HCT116 (cell line): ENCODE measurements around the gene CCDC57.

ENCODE experiments used
- FOSL1 ChIP-seq: IDR thresholded peaks from 2 replicates; pipeline ENCODE4 v1.6.1; 2012; ENCODE audit warnings: low read depth
- RAD21 ChIP-seq: IDR thresholded peaks from 2 replicates; pipeline ENCODE4 v1.6.1; 2012; ENCODE audit warnings: low read depth, mild to moderate bottlenecking
- YY1 ChIP-seq: IDR thresholded peaks from 2 replicates; pipeline ENCODE4 v1.6.1; 2011; ENCODE audit warnings: low read length, low read depth, moderate library complexity, mild to moderate bottlenecking; ENCODE audit not compliant: insufficient replicate concordance; ENCODE audit errors: extremely low read depth
- TF ChIP-seq, protein P1 (sequence below): IDR thresholded peaks from 2 replicates; pipeline ENCODE4 v1.6.1; 2012
- TF ChIP-seq, protein P2 (sequence below), 3 experiments: fragments of 200-600 bp in 1 of 3; sonication (generic) in 1 of 3; IDR thresholded peaks in 2 of 3; conservative IDR thresholded peaks in 1 of 3; 2 replicates each; pipeline ENCODE4 v1.5.1; 2012 to 2017; ENCODE audit warnings: low read depth in 2 of 3, low read length in 2 of 3, antibody characterized with exemption in 1 of 3, borderline replicate concordance in 1 of 3, control low read depth in 1 of 3, mild to moderate bottlenecking in 1 of 3, mixed read lengths in 1 of 3, mixed run types in 1 of 3, moderate library complexity in 1 of 3; ENCODE audit not compliant: insufficient read depth in 1 of 3

DNA sequence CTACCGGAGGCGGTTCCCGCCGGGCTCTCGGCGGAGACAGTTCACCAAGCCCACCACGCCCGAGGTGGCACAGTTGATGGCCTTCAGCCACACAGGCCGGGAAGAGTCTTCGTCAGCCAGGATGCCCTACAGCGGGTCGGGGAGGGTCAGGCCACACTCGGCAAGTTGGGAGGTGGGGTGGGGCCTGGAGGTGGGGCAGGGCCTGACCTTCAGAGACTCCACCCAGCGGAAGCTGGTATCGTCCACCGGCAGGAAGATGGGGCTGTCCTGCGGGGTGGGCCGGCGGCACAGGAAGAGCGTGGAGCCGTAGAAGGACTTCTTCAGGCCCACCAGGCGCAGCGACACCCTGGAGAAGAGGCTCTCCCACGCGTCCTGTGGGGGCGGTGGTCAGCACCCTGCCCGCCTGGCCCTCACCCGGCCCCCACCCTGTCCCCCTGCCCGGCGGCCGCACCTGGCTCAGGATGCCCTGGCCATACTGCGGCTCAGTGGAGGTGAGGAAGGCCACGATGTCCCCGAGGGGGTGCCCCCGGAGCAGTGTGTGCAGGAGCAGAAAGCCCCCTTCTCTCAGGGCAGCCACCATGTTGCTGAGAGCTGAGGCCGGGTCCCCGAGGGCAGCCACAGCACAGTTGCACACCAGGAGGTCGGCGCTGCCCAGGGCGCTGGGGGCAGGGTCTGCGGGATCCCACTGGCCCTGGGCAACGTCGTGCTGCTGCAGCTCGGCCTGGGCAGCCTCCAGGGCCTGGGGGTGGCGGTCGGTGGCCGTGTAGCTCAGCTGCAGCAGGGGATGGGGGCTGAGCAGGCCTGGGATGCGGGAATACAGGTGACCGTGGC is 127.4 kb downstream of the CCDC57 start:
- TF ChIP-seq, protein P1, sequence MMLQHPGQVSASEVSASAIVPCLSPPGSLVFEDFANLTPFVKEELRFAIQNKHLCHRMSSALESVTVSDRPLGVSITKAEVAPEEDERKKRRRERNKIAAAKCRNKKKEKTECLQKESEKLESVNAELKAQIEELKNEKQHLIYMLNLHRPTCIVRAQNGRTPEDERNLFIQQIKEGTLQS = no peak
- no peak for TF ChIP-seq YY1
- TF ChIP-seq RAD21 = no peak
- TF ChIP-seq FOSL1 = no peak
- TF ChIP-seq, protein P2, sequence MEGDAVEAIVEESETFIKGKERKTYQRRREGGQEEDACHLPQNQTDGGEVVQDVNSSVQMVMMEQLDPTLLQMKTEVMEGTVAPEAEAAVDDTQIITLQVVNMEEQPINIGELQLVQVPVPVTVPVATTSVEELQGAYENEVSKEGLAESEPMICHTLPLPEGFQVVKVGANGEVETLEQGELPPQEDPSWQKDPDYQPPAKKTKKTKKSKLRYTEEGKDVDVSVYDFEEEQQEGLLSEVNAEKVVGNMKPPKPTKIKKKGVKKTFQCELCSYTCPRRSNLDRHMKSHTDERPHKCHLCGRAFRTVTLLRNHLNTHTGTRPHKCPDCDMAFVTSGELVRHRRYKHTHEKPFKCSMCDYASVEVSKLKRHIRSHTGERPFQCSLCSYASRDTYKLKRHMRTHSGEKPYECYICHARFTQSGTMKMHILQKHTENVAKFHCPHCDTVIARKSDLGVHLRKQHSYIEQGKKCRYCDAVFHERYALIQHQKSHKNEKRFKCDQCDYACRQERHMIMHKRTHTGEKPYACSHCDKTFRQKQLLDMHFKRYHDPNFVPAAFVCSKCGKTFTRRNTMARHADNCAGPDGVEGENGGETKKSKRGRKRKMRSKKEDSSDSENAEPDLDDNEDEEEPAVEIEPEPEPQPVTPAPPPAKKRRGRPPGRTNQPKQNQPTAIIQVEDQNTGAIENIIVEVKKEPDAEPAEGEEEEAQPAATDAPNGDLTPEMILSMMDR (IDR thresholded peaks at IDR 0.05 in 2 of 3, conservative IDR thresholded peaks at IDR 0.05 in 1 of 3; ENCODE audit: borderline replicate concordance in 1 of 3, insufficient read depth in 1 of 3, low read depth in 2 of 3, low read length in 2 of 3) = no peak
